Left lung (tissue), 10 donors: Measurements from ENCODE around the gene TCFL5. TPM values are rescaled to one million over a fixed set of nuclear protein-coding genes. Genes with fewer than 3 reads are reported as not detected.
A peak's percentile ranks its signal among the peaks of the same experiment; 100 is the strongest.

ENCODE experiments used
- ATAC-seq: fragments of 200-7000 bp; cut with Tn5 transposase; one replicate; pipeline ENCODE4 v1.9.1; 2020; ENCODE audit warnings: moderate library complexity
- DNase-seq, 4 donors: peaks; one replicate each; pipeline ENCODE4 v3.0.0-alpha.2; 2013 to 2020
- H3K27ac ChIP-seq, 2 donors: fragments of 200-600 bp; sonication (generic) in 1 of 2; one replicate each; pipeline versions ENCODE4 v1.5.0 to v1.8.0; 2020 to 2021
- H3K27me3 ChIP-seq, 2 donors: fragments of 200-600 bp; sonication (generic) in 1 of 2; one replicate each; pipeline versions ENCODE4 v1.5.0 to v1.8.0; 2020 to 2021
- H3K36me3 ChIP-seq, 2 donors: fragments of 200-600 bp; sonication (generic) in 1 of 2; one replicate each; pipeline versions ENCODE4 v1.5.0 to v1.8.0; 2020 to 2021
- H3K4me1 ChIP-seq, 2 donors: fragments of 200-600 bp; one replicate each; pipeline ENCODE4 v1.8.0; 2021
- H3K4me3 ChIP-seq, 2 donors: fragments of 200-600 bp; sonication (generic) in 1 of 2; one replicate each; pipeline versions ENCODE4 v1.5.0 to v1.8.0; 2020 to 2021; ENCODE audit warnings: mild to moderate bottlenecking in 1 of 2
- H3K9me3 ChIP-seq, 2 donors: fragments of 200-600 bp; sonication (generic) in 1 of 2; one replicate each; pipeline versions ENCODE4 v1.5.0 to v1.8.0; 2020 to 2021
- intact Hi-C, 2 donors: fragments of 100-400 bp; cut with DNase I; formaldehyde crosslinking; loops; one replicate each; pipeline versions ENCODE4 v1.11.2 to v1.14.2; 2022
- polyA plus RNA-seq, 6 donors: library from polyadenylated mRNA; unstranded; fragments of 120-200 nt; gene quantifications; one replicate each; pipeline ENCODE4 v1.2.1, GENCODE V29; 2013; ENCODE audit not compliant: insufficient read length in 6 of 6
- total RNA-seq, 2 donors: library from RNA; stranded (reverse); fragmentation: NEBNext Ultra II Directional; extraction: Animal tissue kit (Norgen Biotek cat#: 25700); gene quantifications; one replicate each; pipeline ENCODE4 v1.2.1, GENCODE V29; 2021
- TF ChIP-seq, protein P1 (sequence below), 2 donors: fragments of 200-600 bp; sonication (generic) in 1 of 2; IDR thresholded peaks; one replicate each; pipeline versions ENCODE4 v1.5.0 to v1.8.0; 2021; ENCODE audit warnings: antibody characterized with exemption in 2 of 2
- donor health status: DM: no; HTN: yes; CAD: no.
- donor health status: DM: no; HTN: no; CAD: no.

Gene TCFL5
- total and polyA plus RNA-seq, 8 donors = 7.4 to 13.7 (median 10.9) TPM

DNA sequence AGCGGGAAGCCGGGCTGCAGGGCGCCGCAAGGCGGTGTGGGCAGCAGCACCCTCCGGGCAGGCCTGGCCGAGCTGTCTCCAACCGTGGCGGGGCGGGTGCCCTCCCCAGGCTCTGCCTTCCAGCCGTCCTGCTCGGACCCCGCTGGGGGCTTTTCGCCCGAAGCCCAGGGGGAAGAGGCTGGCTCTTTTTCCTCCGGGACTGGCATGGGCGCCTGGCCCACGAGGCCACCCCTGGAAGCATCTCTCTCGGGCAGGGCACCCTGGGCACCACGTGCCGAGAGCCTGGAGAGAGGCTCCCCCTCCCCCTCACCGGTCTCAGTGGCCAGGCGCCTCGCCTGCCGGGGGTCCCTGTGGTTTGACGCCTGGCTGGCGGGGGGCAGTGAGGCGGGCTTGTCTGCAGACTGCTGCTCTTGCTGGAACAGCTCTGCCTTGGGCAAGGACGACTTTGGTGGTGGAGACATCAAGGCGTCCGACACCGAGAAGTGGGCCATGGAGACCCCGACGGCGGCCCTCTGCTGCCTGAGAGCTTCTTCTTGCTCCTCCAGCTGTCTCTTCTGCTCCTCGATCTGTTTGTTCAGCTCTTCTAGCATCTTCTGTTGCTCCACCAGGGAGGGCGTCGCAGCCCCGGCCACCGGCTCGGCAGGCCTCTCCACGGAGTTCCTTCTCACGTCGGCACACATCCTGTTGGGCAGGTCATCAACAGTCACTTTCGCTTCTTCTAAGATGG lies 19.5 kb upstream of the TCFL5 start:
- Histone ChIP-seq H3K36me3 (peaks cover 0 to 51% of the 10 kb centered on the region in 2 donors), H3K27ac (no peak overlapping the region), H3K27me3 (no peaks in the 10 kb centered on the region), H3K4me1 (peaks cover 7 to 10% of the 10 kb centered on the region in 2 donors), H3K4me3 (no peak overlapping the region), H3K9me3 (no peaks in the 10 kb centered on the region)
- intact Hi-C loops = no loop called here
- DNase-seq = no peak
- TF ChIP-seq, protein P1, sequence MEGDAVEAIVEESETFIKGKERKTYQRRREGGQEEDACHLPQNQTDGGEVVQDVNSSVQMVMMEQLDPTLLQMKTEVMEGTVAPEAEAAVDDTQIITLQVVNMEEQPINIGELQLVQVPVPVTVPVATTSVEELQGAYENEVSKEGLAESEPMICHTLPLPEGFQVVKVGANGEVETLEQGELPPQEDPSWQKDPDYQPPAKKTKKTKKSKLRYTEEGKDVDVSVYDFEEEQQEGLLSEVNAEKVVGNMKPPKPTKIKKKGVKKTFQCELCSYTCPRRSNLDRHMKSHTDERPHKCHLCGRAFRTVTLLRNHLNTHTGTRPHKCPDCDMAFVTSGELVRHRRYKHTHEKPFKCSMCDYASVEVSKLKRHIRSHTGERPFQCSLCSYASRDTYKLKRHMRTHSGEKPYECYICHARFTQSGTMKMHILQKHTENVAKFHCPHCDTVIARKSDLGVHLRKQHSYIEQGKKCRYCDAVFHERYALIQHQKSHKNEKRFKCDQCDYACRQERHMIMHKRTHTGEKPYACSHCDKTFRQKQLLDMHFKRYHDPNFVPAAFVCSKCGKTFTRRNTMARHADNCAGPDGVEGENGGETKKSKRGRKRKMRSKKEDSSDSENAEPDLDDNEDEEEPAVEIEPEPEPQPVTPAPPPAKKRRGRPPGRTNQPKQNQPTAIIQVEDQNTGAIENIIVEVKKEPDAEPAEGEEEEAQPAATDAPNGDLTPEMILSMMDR (IDR thresholded peaks at IDR 0.05) = no peak
- no peak for ATAC-seq

DNA sequence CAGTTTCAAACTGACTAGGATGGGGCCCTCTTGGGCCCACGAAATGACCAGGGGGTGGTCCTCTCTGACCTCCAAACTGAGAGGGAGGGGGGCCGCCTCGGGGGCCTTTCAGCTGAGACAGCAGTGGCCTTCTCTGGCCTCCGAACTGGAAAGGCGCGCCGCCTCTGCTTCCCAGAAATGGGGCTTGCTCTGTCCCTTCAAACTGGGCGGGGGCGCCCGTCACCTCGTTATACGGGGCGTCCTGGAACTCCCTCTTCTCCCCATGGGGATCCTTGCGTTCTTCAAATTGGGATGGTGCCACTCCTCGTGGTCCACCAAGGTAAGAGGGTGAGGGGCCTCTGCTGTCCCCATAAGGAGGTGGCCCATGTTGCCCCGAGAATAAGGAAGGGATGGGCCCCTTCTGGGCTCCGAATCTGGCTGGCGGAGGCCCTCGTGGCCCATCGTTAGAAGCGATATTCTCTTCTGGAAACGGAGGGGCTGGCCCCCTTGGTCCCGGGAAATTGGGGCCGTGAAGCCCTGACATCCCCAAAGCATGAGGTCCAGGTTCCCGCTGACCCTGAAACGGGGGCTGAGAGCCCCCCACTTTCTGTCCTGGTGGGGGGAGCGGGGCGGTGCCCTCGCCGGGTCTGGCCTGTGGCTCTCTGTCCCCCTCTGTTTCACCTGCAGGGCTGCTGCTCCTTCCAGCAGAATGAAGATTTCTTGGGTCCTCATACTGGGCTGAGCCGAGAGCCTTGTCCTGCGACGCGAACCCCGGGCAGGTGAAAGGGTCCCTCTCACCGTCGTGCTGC lies 18.7 kb upstream of the TCFL5 start:
- H3K36me3 ChIP-seq = peaks cover 0 to 44% of the 10 kb centered on the region in 2 donors
- H3K4me3 ChIP-seq = no peak overlapping the region
- TF ChIP-seq, protein P1 (IDR thresholded peaks at IDR 0.05) = no peak
- peaks cover 8 to 10% of the 10 kb centered on the region in 2 donors for H3K4me1 ChIP-seq
- H3K27me3 ChIP-seq = no peaks in the 10 kb centered on the region
- no peak overlapping the region for H3K27ac ChIP-seq
- intact Hi-C loops = no loop called here
- ATAC-seq (no peak), DNase-seq (no peak)
- H3K9me3 ChIP-seq = no peaks in the 10 kb centered on the region

DNA sequence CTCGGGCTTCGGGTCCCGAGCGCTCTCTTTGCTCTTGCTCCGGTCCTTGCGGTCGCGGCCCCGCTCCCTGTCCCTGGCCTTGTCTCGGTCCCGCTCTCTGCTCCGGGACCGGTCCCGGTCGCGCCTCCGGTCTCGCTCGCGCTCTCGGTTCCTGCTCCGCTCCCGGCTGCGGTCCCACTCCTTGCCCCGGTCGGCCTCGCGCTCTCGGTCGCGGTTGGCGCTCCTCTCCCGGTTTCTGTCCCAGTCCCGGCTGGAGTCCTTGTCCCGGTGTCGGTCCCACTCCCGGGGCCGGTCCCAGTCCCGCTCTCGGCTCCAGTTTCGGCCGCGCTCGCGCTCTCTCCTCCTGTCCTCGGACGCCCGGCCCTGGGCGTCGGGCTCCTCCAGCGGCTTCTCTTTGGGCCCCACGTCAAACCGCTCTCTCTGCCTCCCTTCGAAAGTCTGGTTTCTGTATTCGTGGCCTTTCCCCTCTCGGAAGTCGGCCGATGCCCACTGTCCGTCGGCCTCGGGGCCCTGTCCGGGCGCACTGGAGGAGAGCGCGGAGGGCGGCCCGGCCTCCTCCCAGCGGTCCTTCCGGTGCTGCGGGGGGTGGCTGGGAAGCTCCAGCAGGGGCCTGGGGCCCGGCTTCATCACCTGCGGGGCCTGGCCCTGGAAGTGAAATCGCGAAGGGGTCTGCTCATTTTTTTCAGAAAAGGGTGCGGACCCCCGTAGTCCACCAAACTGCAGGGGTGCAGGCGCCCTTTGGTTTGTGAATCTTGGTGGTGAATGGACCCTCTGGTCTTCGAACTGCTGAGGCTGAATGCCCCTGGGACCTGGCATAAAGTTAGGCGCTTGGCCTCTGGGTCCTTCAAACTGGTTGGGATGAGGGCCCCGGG lies 17.9 kb upstream of the TCFL5 start:
- Histone ChIP-seq H3K9me3 (no peaks in the 10 kb centered on the region), H3K4me1 (peaks cover 8 to 10% of the 10 kb centered on the region in 2 donors), H3K36me3 (peaks cover 0 to 43% of the 10 kb centered on the region in 2 donors), H3K27me3 (no peaks in the 10 kb centered on the region), H3K4me3 (no peak overlapping the region), H3K27ac (no peak overlapping the region)
- no peak for ATAC-seq
- intact Hi-C loops = no loop called here
- peak in 1 of 4 donors; percentile 81 for DNase-seq
- TF ChIP-seq, protein P1 (IDR thresholded peaks at IDR 0.05) = no peak

DNA sequence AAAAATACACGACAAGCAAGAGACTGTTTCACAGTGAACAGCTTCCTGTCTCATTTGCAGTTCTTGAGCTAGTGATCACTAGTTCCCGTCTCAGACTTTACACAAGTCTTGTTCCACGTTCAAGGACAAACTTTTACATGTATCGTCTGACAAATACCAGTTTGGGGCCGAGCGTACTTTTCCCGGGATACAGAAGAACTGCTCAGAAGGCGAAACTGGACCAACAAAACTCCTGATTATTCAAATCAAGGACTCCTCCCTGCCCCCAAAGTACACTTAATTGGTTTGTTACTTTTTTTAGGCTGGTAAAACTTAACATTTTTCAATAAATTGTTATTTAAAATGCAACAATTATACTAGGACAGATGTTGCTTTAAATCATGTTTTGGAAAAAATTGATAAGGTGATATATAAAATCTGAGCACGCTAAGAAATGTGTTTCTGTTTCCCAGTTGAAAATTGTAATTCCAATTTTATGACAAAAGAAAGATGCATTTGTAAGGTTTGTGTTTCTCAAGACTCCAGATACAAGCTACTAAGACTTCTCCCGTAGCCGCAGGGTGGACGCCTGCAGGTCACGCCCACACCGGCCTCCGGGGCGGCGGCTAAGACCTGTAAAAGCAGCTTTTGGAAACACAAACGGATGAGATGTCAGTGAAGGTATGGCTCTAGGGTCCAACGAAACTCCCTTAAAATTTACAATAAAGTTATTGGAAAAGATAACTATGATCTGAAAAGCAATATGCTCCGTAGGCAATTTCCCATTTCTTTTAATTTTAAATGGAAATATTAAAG lies 16.8 kb upstream of the TCFL5 start:
- peaks cover 0 to 43% of the 10 kb centered on the region in 2 donors for H3K36me3 ChIP-seq
- intact Hi-C loops = no loop called here
- H3K27ac ChIP-seq = no peak overlapping the region
- H3K27me3 ChIP-seq = no peaks in the 10 kb centered on the region
- ATAC-seq (no peak), DNase-seq (no peak)
- H3K4me3 ChIP-seq = no peak overlapping the region
- H3K9me3 ChIP-seq = no peaks in the 10 kb centered on the region
- TF ChIP-seq, protein P1 (IDR thresholded peaks at IDR 0.05) = no peak
- H3K4me1 ChIP-seq = peaks cover 8 to 10% of the 10 kb centered on the region in 2 donors
